Spleen (tissue), 7 donors: Measurements from ENCODE around the gene GRIPAP1.

Experiments used
- CTCF ChIP-seq, 11 experiments: fragments of 200-600 bp in 7 of 11; fragments of 450-650 bp in 4 of 11; sonication (generic) in 4 of 11; IDR thresholded peaks in 8 of 11; conservative IDR thresholded peaks in 3 of 11; 1 replicate in 7 of 11; 2 replicates in 4 of 11; pipeline versions ENCODE4 v1.4.0 to v1.8.0; 2016 to 2021; ENCODE audit warnings: antibody characterized with exemption in 11 of 11, inconsistent platforms in 4 of 11, mild to moderate bottlenecking in 1 of 11
- POLR2A ChIP-seq, 3 donors: fragments of 450-650 bp; IDR thresholded peaks; one replicate each; pipeline ENCODE4 v1.5.1; 2017; ENCODE audit warnings: antibody characterized with exemption in 3 of 3, mild to moderate bottlenecking in 1 of 3
- donor health status: DM: no; HTN: no; CAD: no; lungs with moderate emphysema.
- donor health status: DM: no; HTN: no; CAD: no.
- donor health status: DM: no; HTN: no; CAD: no.

- TF ChIP-seq POLR2A (IDR thresholded peaks at IDR 0.05) = no peak
- TF ChIP-seq CTCF (IDR thresholded peaks at IDR 0.05 in 8 of 11, conservative IDR thresholded peaks at IDR 0.05 in 3 of 11) = no peak
These were observed 61.6 kb downstream of the GRIPAP1 start for GRCh38 chrX:48940404-48940955.
